K562 (cell line): ENCODE measurements around the gene PA2G4. TPM values are rescaled to one million over a fixed set of nuclear protein-coding genes. Genes with fewer than 3 reads are reported as not detected.

ENCODE experiments used
- BCL6 ChIP-seq: fragments of 250-450 bp; sonication (Bioruptor Pico); IDR thresholded peaks from 2 replicates; pipeline ENCODE4 v1.4.0; 2020
- E2F1 ChIP-seq: sonication (generic); formaldehyde crosslinking; IDR thresholded peaks from 2 replicates; pipeline ENCODE4 v1.8.1; 2023; ENCODE audit warnings: mild to moderate bottlenecking, missing genetic modification reagents, moderate library complexity
- ELF1 ChIP-seq: fragments of 200-800 bp; sonication (Bioruptor generic); IDR thresholded peaks from 2 replicates; pipeline ENCODE4 v1.6.1; 2016; ENCODE audit warnings: missing genetic modification characterization, missing compliant biosample characterization
- ESRRA ChIP-seq: fragments of 450-650 bp; IDR thresholded peaks from 2 replicates; pipeline ENCODE4 v1.6.1; 2014; ENCODE audit warnings: low read depth, mild to moderate bottlenecking, moderate library complexity, borderline replicate concordance
- FOXA3 ChIP-seq, 2 experiments: fragments of 450-650 bp in 1 of 2; sonication (generic) in 1 of 2; formaldehyde crosslinking; IDR thresholded peaks in 1 of 2; conservative IDR thresholded peaks in 1 of 2; 2 replicates each; pipeline versions ENCODE4 v1.4.0 to v1.8.0; 2020 to 2022; ENCODE audit warnings: mild to moderate bottlenecking in 2 of 2, missing genetic modification reagents in 1 of 2
- HCFC1 ChIP-seq: IDR thresholded peaks from 2 replicates; pipeline ENCODE4 v1.6.1; 2012; ENCODE audit warnings: low read depth, low read length, improper control_type of control experiment
- HDGF ChIP-seq: fragments of 450-650 bp; IDR thresholded peaks from 2 replicates; pipeline ENCODE4 v1.6.1; 2016
- ILF3 ChIP-seq: fragments of 450-650 bp; IDR thresholded peaks from 2 replicates; pipeline ENCODE4 v1.6.1; 2018; ENCODE audit warnings: antibody characterized with exemption, mild to moderate bottlenecking, moderate library complexity, borderline replicate concordance
- IRF2 ChIP-seq: sonication (generic); formaldehyde crosslinking; IDR thresholded peaks from 2 replicates; pipeline ENCODE4 v1.8.1; 2022; ENCODE audit warnings: mild to moderate bottlenecking, missing genetic modification reagents
- KHSRP ChIP-seq: fragments of 450-650 bp; IDR thresholded peaks from 2 replicates; pipeline ENCODE4 v1.6.1; 2017
- LEF1 ChIP-seq: fragments of 450-650 bp; IDR thresholded peaks from 2 replicates; pipeline ENCODE4 v1.6.1; 2016; ENCODE audit warnings: mild to moderate bottlenecking
- MAZ ChIP-seq, 2 experiments: fragments of 450-650 bp in 1 of 2; sonication (generic) in 1 of 2; formaldehyde crosslinking; IDR thresholded peaks in 1 of 2; conservative IDR thresholded peaks in 1 of 2; 2 replicates each; pipeline versions ENCODE4 v1.4.0 to v1.5.0; 2020; ENCODE audit warnings: mild to moderate bottlenecking in 1 of 2, missing genetic modification reagents in 1 of 2
- POLR2A ChIP-seq: fragments of 450-650 bp; conservative IDR thresholded peaks from 2 replicates; pipeline ENCODE4 v1.6.1; 2016
- PRMT5 ChIP-seq: sonication (generic); formaldehyde crosslinking; IDR thresholded peaks from 2 replicates; pipeline ENCODE4 v1.5.0; 2020; ENCODE audit warnings: missing genetic modification reagents
- PURB ChIP-seq: sonication (generic); formaldehyde crosslinking; IDR thresholded peaks from 2 replicates; pipeline ENCODE4 v1.9.0; 2021; ENCODE audit warnings: low read depth, mild to moderate bottlenecking, missing genetic modification reagents
- SAFB ChIP-seq: fragments of 200-400 bp; formaldehyde crosslinking; IDR thresholded peaks from 2 replicates; pipeline ENCODE4 v1.6.1; 2017; ENCODE audit warnings: low read depth, low read length, borderline replicate concordance
- SREBF2 ChIP-seq: sonication (generic); formaldehyde crosslinking; IDR thresholded peaks from 2 replicates; pipeline ENCODE4 v1.4.0; 2020; ENCODE audit warnings: mild to moderate bottlenecking, missing genetic modification reagents
- SRSF3 ChIP-seq: fragments of 200-400 bp; formaldehyde crosslinking; IDR thresholded peaks from 2 replicates; pipeline ENCODE4 v1.6.1; 2016; ENCODE audit warnings: mild to moderate bottlenecking, low read length, moderate library complexity; ENCODE audit not compliant: insufficient read depth
- ZNF23 ChIP-seq: fragments of 250-450 bp; sonication (Bioruptor Pico); IDR thresholded peaks from 2 replicates; pipeline ENCODE4 v1.4.0; 2020; ENCODE audit warnings: mild to moderate bottlenecking
- ZNF583 ChIP-seq: fragments of 250-450 bp; sonication (Bioruptor Pico); IDR thresholded peaks from 2 replicates; pipeline ENCODE4 v1.4.0; 2020
- ZZZ3 ChIP-seq: fragments of 450-650 bp; IDR thresholded peaks from 2 replicates; pipeline ENCODE4 v1.6.1; 2016; ENCODE audit warnings: antibody characterized with exemption, mild to moderate bottlenecking, moderate library complexity
- polyA plus RNA-seq, 8 experiments: library from polyadenylated mRNA; depleted of rRNA in 4 of 8; stranded (reverse) in 5 of 8; unstranded in 3 of 8; fragments of >200 nt; fragmentation: Nextera tagmentation in 2 of 8; fragmentation: Illumina TruSeq in 1 of 8; extraction: Ambion mirVana in 2 of 8; extraction: Trizol in 1 of 8; gene quantifications; 2 replicates each; pipeline versions ENCODE4 v1.2.1 to v1.2.3, GENCODE V29; 2011 to 2014; ENCODE audit warnings: inconsistent platforms in 1 of 8, missing spikeins in 1 of 8
- total RNA-seq, 7 experiments: library from RNA; depleted of rRNA in 6 of 7; stranded (reverse); fragments of >200 nt in 6 of 7; fragmentation: Illumina TruSeq in 2 of 7; extraction: Trizol in 2 of 7; gene quantifications; 2 replicates each; pipeline versions ENCODE4 v1.2.1 to v1.2.3, GENCODE V29; 2011 to 2021; ENCODE audit warnings: low replicate concordance in 1 of 7
- TF ChIP-seq, protein P1 (sequence below): fragments of 200-800 bp; sonication (Bioruptor generic); IDR thresholded peaks from 2 replicates; pipeline ENCODE4 v1.6.1; 2016; ENCODE audit warnings: missing genetic modification characterization, missing compliant biosample characterization
- TF ChIP-seq, protein P2 (sequence below): fragments of 450-650 bp; IDR thresholded peaks from 2 replicates; pipeline ENCODE4 v1.6.1; 2016; ENCODE audit warnings: borderline replicate concordance

The PA2G4 gene
- total and polyA plus RNA-seq, 9 of the 15 experiments (the other 6 are each of a cell fraction or from before 2014, with no cell fraction given): 230 to 925 (median 638) TPM

DNA sequence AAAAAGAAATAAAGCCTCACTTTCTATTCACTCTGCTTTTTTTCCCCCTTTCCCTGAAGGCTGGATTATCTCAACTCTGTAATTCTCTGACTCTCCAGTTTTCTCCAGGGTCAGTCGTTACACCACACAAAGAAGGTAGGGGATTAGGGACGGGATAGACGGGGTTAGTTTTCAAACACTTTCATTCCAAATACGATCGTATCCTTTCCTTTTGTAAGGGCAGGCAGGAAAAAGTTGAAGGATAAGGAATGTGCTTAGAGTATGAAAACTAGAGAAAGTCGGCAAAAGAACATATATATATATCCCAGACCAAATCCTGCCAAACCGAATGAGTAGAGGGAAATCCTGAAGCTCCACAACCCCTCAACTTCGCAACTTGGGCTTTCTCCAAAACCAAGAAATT is 23.1 kb downstream of the PA2G4 start (continued):
- TF ChIP-seq ESRRA (no peak), POLR2A (no peak), SRSF3 (no peak), ILF3 (no peak), IRF2 (no peak), FOXA3 (CRISPR knock-in tag; conservative IDR thresholded peaks at IDR 0.05 in 1 of 2, IDR thresholded peaks at IDR 0.05 in 1 of 2) (no peak), PURB (CRISPR knock-in tag) (no peak), ZNF23 (CRISPR knock-in tag) (no peak), BCL6 (CRISPR knock-in tag) (no peak), SREBF2 (CRISPR knock-in tag) (no peak), PRMT5 (CRISPR knock-in tag) (no peak), LEF1 (no peak; the same call in 1 of the 2 replicates), E2F1 (CRISPR knock-in tag) (no peak), SAFB (no peak), ELF1 (tag) (no peak), ZNF583 (CRISPR knock-in tag) (no peak), HDGF (no peak), ZZZ3 (no peak), MAZ (CRISPR knock-in tag; conservative IDR thresholded peaks at IDR 0.05 in 1 of 2, IDR thresholded peaks at IDR 0.05 in 1 of 2) (no peak), HCFC1 (no peak), KHSRP (no peak; the same call in 1 of the 2 replicates)
- TF ChIP-seq, protein P1, sequence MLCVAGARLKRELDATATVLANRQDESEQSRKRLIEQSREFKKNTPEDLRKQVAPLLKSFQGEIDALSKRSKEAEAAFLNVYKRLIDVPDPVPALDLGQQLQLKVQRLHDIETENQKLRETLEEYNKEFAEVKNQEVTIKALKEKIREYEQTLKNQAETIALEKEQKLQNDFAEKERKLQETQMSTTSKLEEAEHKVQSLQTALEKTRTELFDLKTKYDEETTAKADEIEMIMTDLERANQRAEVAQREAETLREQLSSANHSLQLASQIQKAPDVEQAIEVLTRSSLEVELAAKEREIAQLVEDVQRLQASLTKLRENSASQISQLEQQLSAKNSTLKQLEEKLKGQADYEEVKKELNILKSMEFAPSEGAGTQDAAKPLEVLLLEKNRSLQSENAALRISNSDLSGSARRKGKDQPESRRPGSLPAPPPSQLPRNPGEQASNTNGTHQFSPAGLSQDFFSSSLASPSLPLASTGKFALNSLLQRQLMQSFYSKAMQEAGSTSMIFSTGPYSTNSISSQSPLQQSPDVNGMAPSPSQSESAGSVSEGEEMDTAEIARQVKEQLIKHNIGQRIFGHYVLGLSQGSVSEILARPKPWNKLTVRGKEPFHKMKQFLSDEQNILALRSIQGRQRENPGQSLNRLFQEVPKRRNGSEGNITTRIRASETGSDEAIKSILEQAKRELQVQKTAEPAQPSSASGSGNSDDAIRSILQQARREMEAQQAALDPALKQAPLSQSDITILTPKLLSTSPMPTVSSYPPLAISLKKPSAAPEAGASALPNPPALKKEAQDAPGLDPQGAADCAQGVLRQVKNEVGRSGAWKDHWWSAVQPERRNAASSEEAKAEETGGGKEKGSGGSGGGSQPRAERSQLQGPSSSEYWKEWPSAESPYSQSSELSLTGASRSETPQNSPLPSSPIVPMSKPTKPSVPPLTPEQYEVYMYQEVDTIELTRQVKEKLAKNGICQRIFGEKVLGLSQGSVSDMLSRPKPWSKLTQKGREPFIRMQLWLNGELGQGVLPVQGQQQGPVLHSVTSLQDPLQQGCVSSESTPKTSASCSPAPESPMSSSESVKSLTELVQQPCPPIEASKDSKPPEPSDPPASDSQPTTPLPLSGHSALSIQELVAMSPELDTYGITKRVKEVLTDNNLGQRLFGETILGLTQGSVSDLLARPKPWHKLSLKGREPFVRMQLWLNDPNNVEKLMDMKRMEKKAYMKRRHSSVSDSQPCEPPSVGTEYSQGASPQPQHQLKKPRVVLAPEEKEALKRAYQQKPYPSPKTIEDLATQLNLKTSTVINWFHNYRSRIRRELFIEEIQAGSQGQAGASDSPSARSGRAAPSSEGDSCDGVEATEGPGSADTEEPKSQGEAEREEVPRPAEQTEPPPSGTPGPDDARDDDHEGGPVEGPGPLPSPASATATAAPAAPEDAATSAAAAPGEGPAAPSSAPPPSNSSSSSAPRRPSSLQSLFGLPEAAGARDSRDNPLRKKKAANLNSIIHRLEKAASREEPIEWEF (CRISPR knock-in tag): no peak
- TF ChIP-seq, protein P2, sequence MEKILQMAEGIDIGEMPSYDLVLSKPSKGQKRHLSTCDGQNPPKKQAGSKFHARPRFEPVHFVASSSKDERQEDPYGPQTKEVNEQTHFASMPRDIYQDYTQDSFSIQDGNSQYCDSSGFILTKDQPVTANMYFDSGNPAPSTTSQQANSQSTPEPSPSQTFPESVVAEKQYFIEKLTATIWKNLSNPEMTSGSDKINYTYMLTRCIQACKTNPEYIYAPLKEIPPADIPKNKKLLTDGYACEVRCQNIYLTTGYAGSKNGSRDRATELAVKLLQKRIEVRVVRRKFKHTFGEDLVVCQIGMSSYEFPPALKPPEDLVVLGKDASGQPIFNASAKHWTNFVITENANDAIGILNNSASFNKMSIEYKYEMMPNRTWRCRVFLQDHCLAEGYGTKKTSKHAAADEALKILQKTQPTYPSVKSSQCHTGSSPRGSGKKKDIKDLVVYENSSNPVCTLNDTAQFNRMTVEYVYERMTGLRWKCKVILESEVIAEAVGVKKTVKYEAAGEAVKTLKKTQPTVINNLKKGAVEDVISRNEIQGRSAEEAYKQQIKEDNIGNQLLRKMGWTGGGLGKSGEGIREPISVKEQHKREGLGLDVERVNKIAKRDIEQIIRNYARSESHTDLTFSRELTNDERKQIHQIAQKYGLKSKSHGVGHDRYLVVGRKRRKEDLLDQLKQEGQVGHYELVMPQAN: no peak
